SKM-1 (cell line): ENCODE results near the gene SLC2A1.

ENCODE experiments used
- DNase-seq: peaks from one replicate; lab custom pipeline; 2025; ENCODE audit not compliant: unreplicated experiment; lab: John Stamatoyannopoulos, UW

SLC2A1 gene

DNA sequence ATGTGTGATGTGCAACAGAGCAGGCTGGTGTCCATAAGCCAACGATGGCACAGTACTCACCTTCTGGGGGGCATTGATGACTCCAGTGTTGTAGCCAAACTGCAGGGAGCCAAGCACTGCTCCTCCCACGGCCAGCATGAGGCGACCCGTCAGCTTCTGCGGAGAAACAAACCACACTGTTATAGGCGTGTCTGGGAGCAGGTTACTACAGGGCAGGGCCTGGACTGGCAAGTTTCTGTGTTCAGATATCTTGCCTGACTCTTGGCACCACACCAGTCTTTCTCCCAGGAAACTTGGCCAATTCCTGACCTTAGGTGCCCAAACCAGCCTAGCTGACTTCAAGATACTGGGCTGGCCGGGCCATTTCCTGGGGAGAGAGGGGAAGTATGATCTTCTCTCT, 15.5 kb downstream of the SLC2A1 start:
- no peak for DNase-seq

DNA sequence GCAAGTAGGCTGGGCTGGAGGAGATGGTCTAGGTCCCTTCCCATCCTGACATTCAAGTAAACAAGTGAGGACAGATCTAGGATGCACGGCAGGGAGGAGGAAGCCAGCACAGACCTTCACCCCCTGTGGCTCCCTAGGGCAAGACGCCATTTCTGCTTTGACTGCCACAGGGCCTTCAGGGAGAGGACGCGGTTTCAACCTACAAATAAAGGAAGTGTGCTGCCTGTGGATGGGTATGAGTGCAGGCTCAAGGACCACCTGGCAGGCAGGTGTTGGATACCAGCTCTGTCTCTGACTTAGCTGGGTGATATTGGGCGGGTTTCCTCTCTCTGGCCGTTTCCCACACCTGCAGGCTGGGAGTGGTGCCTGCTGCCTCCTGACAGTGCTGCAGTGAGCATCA, 16.2 kb downstream of the SLC2A1 start:
- DNase-seq: no peak

DNA sequence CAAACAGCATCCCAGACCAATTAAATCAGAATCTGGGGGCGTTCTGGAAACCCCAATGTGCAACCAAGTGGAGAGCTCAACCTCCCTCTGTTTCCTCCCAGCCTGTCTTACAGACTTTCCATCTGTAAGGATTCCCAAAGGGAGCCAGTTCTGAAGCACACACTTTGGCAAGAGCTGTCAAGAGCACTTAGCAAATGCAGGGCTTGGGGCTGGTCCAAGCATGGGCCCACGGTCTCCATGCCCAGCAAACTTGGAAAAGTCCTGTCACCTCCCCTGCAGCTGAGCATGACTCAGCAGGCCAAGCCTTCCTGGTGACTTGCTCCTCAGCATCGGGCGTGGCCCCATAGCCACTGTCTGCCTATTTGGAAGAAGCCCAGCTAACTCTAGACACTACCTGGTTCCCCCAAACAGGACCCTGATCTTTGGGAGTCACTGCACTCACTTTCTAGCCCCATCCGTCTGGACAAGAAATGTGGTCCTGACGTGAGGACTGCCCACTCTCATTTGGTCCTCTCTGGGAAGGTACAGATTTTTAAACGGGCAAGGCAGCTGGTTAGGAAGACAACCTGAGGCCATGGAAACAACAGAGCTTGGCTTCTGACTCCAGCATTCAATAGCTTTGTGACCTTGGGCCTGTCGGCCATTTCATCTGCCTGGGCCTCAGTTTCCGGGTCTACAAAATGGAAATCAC, 16.9 kb downstream of the SLC2A1 start:
- no peak for DNase-seq

DNA sequence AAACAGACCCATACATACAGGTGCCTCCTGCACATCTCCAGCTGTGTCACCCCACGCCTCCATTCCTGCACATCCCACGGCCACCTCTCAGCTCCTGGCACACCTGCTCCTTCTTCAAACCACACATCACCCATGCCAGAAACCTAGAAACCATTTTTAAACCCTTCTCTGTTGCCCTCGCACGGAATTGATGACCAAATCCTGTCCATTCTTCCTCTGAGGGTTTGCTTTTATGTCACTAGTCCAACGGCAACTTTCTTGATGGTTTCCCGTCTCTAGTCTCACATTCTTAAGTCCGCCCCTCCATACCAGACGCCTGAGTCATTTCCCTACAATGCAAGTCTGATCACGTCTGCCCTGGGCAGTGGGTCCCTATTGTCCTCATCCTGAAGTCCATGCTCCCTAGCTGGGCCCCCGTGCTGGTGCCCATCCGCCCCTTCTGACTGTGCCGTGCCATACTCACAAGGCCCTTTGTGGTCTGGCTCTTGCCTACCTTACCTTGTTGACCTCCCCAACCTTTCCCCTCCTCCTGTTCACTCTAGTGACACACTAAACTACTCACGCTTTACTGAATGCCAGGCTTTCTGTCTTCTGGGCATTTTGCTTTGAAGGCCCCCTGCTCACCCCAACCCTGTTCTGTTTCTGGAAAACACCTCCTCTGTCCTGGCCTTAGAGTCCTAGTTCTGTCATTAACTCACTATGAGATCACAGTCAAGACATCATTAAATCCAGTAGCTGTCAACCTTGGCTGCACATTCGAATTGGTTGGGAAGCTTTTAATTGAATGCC, 17.6 kb downstream of the SLC2A1 start:
- DNase-seq: no peak

DNA sequence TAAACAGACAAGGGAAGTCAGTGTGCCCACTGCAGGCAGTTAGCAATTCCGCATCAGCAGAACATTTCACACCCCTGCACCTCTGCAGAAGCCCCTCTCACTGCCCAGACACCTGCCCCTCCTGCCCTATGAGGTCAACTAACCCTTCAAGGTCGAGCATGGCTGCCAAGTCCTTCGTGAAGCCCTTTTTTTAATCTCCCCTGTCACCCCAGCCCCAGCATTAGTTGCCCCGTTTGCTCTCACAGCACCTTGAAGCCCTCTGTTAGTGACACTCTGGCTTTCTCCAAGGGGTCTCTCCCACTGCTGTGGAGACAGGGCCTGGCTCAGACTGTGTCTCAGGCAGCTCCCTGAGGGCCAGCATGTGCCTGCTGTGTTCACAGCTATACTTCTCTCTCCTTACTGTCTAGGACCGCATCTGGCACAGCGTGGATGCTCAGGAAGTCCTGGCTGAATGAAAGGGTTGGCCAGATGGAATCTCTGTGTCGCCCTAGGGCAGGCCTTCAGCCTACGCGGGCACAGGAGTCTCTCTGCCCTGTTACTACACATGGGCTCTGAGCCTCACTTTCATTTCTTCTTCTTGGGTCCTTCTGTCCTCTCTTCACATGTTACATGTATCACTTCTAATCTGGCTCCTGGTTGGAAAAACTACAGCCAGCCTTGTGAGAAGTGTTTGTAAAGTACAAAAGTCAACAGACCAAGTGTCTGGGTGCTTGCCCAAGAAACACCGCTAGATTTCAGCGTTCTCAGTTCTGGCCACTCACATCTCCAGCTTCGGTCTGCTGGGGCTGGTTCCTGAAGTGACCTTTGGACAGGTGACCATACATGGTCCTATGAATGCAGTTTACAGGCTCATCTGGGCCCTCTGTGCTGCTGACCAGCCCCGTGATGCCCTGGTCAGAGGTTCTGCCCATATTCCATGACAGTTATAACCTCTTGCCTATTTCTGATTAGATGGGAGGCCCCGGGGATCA, 19.7 kb downstream of the SLC2A1 start:
- no peak for DNase-seq

DNA sequence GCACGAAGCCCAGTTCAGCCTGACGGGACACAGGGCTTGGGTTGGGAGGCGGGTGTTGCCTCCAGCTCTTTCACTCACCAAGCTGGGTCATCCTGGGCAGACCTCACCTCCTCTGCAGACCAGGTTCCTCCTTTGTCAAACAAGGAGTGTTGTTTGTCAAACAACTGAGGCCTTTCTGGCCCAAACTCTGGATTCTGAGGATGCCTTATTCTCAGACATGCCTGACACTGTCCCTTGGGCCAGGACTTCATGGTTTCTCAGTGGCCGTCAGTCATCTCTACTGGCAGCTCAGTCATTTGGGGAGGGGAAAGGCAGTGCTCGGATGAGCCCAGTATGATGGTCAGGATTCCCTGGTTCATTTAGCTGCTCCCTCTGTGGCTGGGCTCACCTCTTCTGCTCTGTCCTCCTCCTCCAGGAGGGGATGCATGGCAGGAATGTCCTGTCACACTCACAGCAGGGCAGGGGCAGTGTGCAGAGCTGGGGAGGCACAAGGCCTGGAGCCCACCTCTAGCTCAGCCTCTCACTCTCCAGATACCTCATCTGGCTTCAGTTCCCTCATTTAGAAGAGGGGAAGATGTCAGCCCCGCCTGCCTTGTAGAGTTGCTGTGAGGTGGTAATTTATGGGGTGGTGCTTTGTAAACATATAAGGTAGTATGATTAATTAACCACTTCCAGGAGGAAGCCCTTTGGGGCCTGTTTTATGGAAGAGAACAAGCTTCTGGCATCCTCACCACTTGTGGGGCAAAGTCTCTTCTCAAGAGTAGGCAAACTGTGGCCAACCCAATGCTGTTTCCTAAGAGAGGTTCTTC, 20.6 kb downstream of the SLC2A1 start:
- DNase-seq: peak; percentile 41

DNA sequence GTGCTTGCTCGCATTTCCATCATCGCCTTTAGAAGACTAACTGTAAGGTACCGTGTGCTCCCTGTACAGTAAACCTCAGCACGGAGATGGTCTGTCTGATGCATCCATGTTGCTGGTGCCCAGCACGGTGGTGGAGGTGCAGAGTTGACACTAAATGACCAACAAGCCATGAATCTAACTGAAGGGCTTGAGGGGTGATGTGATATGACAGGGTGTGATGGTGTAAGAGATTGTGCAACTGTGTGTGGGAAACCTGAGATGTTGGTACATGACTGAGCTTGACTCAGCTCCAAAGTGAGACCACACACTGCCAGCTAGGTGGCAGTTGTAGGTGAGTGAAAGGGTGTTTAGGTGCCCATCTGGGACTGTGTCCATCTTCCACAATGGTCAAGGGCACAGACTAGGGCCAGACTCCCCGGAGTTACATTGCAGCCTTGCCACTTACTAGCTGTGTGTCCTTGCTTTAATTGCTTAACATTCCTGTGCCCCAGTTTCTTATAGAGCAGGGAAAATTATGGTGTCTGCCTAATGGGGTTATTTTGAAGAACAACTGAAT, 21.4 kb downstream of the SLC2A1 start:
- no peak for DNase-seq

DNA sequence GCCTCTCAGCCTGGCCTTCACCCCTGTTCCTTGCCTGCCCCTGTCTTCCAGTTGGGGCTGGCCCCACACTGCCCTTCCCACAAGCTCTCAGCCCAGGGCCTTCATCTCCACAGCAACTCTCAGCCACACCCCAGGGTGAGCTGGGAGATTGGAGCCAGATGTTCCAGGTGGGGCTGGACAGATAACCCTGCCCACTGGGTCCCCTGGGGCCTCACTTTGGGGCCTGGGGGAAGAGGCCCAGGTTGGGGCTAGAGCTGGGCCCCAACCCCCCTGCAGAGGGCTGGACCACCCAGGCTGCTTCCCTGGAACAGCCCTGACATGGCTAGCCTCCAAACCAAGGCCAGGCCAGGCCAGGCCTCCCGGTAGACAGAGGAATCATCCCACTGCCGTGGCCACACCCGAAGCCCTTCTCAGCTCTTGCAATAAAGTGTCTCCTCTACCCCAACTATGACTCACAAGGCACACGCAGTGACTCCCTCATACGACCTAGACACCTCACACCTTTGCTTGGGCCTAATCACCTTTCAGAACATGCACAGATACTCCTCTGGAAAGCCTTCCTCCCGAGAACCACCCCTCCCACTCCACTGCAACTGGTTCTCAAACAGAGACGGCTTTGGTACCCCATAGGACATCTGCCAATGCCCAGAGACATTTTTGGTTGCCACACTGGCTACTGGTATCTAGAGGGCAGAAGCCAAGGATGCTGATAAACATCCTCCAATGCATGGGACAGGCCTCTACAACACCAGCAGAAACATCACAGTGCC, 22.2 kb downstream of the SLC2A1 start:
- DNase-seq: no peak

DNA sequence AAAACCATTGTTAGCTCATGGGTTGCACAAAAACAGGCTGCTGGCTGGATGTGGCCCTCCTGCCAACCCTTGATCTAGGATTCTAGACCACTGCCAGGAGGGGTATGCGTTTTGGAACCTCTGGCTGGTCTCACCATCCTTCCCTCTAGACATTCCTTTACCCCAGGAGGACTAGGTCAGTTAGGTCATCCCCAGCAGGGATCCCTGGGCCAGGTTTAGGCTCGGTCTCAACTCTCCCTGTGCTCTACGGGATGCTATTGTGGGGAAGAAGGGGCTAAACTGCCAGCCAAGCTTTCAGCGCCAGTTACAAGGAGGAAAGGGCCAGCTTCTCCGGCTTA, 22.7 kb downstream of the SLC2A1 start:
- no peak for DNase-seq

DNA sequence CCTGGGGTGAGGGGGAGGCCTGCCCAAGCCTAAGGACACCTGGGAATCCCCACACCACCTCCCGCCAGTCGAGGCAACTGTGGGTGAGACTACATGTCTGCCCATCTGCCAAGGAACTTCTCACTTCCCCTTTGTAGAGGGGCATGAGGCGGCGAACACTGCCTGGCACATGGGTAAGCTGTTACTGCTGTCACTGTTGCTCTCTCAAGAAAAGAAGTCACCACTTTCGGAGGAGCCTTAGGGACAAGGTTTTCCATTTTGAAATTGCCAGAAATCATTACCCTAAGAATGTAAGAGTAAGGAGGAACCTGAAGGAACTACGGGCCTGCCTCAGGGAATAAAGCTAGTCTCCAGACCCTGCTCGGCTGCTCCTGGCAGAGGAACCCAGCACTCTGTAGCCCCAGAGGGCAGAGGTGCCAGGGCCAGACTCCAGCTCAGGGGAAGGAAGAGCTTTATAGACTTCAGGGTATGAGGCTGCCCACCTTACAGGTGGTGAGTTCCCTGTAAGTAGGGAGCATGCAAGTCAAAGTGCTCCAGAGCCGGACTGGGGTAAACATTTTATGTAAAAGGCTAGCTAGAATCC, 23.3 kb downstream of the SLC2A1 start:
- no peak for DNase-seq

DNA sequence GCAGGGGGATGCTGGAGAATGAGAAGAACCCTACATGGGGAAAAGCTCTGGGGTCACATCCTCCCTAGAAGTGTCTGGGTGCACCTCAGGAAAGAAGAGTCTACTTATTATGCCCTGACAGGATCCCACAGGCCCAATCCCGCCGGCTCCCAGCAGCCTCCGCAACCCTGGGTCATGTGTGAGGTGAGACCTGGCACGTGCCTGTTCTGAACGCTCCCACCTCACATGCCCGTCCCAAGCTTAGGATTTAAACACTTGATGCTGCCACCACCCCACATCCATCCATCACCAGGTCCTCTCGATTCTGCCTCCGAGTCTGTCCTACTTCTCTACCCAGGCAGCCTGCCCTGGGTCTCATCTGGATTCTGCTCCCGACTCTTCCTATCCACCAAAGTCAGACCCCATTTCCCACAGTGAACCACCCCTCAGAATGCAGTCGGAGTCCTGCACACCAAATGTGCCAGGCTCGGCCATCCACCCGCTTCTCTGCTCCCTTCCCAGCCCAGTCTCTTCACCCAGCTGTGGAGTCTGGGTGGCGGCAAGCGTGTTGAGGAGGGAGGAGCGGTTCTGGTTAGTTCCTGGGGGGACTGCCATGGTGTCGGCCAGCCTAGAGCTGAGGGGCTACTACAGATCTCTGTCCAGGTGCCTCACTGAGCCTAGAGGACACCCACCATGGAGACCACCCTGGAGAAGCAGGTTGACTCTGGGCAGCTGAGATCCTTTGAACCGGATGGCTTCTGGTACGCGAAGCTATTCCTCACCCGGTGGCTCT, 23.9 kb downstream of the SLC2A1 start:
- DNase-seq: no peak

DNA sequence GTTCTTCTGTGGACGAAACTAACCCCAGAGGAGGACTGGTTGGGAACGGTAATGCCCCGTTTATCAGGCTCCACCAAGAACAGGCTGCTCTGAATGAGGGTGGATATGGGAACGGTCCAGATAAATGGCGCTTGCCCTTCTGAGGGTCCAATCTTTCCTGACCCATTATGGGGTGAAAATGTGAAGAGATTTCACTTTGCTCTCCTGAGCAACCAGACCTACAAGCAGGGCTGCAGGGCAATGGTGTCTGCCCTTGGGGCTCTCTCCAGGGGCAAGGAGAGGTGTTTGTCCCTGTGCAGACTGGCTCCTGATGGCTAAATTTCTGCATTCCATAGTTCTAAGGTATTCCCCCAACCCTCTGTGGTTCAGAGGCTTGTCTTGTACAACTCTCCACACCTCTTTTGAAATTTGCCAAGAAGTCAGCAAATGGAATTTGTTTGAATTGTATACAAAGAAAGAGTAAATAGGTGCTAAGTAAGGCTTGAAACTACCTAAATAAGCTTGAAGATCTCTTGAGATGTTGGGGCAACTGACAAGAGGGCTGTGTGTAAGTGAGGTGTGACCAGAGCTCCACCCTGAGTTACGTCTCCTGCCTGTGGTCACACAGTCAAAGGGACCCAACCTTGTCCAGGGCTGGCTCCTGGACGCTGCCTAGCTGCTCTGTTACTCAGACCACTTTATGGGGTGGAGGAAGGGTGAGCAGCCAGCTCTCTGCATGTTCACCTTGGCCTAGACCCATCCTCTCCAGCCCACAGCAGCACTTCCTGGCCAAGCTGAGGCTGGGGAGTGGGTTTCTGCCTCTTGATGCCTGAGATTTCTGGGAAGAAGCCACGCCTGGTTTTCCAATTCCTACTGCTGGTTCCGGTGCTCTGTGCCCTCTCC, 24.8 kb downstream of the SLC2A1 start:
- no peak for DNase-seq

DNA sequence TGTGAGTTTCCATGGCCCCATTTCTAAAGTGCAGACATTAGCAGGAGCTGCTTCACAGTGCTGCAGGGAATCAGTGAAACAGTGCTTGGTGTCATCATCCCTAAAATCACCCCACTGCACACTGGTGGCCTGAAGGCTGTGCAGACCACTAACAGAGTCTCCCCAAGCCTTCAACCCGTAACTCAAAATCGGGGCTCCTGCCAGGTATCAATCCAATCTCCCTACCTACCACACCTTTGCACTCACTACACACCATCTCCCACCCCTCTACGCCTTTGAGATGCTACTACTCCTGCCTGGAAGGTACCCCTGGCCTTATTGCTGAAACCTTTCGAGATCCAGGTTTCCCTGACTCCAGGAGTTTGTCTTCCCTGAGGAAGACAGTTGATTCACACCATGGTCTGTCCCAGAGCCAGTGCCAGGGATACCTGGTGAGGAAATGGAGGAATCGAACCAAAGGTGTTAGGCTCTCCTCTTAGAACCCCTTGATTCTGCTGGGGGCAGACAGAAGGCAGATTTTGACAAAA, 25.5 kb downstream of the SLC2A1 start:
- no peak for DNase-seq

DNA sequence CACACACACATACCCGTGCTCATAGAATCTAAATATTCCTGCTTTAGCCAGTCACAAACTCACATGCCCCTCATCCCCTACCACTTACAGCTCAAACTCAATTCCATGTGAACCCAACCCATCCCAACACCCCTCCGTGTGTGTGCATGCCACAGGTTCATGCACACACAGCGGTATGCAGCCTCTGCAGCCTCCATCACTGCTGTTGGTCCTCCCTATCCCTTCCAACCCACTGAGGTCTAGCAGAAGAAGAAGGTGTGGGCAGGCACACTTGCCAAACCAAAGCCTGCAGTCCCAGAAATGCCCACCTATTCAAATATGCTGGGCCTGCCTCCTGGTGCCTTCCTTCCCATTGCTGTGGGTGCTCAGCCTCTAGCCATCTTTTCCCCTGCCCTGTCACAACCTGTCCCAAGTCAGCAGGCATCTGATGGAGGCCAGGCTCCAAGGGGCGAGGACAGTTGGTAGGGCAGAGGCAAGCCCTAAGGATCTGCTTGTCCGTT, 26.2 kb downstream of the SLC2A1 start:
- DNase-seq: no peak

DNA sequence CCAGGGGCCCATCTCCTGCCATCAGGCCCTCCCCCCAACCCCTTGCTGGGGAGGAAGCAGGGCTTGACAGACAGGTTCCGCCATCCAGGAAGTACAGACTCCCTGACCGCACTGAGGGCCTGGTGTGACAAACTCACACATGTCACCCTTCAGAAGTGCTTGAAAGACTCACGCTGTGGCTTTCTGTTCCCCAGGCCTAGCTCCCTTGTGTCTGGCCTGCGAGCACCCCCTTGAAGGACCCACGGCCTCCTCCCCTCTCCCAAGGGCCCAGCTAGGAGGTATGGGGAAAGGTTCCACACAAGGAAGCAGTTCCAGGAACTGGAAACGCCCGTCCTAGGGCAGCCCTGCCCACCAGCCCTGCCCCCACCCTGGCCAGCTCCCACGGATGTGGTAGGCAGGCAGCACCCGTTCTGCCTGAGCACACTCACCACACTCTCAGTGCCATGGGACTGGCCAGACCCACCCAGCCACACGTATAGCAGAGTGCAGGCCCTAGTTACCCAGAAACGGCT, 26.7 kb downstream of the SLC2A1 start:
- DNase-seq: peak; percentile 72

DNA sequence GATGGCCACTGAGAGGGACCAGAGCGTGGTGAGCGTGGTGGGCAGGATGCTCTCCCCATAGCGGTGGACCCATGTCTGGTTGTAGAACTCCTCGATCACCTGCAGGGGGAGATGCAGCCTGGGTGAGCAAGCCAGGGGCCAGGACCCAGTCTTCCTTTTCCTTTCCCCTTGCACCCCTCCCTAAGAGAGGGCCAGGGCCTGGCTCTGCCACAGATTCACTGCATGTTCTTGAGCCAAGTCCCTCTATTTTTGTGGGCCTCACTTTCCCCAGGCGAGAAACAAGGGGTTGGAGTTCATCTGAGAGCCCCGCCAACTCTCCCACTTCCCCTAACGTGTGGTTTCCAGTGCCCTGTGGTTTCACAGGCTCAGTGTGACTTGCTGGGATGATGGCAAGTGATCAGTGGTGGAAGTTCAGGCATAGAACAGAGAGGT, 27.5 kb downstream of the SLC2A1 start:
- DNase-seq: peak; percentile 91
